ENCODE data around the gene SMPD3.
"Not testable (repeated sequence)": the region's sequence is repeated elsewhere in the genome, so short reads cannot be mapped to it uniquely, and the experiment has no call there.

SMPD3 gene

GRCh38 chr16:68448360-68448970 is at the start of gene SMPD3:
SMPD3 (minus strand) TSS chr16:68448508; CDS start chr16:68372181, 76,327 bp downstream.
- peak; percentile 94 to 99 for DNase-seq (ENCODE audit: extremely low read depth in 1 of 2, low read depth in 1 of 2)

- no peak for DNase-seq (ENCODE audit: extremely low read depth in 1 of 2, low read depth in 1 of 2)
Measured at GRCh38 chr16:68496689-68497088, 48.4 kb upstream of the SMPD3 start.

- DNase-seq (ENCODE audit: extremely low read depth in 1 of 2, low read depth in 1 of 2) = not testable (repeated sequence)
Measured at GRCh38 chr16:68494261-68494660, 46.0 kb upstream of the SMPD3 start.

- no peak for DNase-seq (ENCODE audit: extremely low read depth in 1 of 2, low read depth in 1 of 2)
Measured at GRCh38 chr16:68493412-68494070, 45.2 kb upstream of the SMPD3 start.

GRCh38 chr16:68492543-68493411 is 44.5 kb upstream of the SMPD3 start:
- DNase-seq (ENCODE audit: extremely low read depth in 1 of 2, low read depth in 1 of 2) = no peak

GRCh38 chr16:68492151-68492542 is 43.8 kb upstream of the SMPD3 start:
- DNase-seq (ENCODE audit: extremely low read depth in 1 of 2, low read depth in 1 of 2) = no peak

GRCh38 chr16:68491576-68491950 is 43.3 kb upstream of the SMPD3 start:
- no peak for DNase-seq (ENCODE audit: extremely low read depth in 1 of 2, low read depth in 1 of 2)

- DNase-seq (ENCODE audit: extremely low read depth in 1 of 2, low read depth in 1 of 2) = no peak
Measured at GRCh38 chr16:68490829-68491575, 42.7 kb upstream of the SMPD3 start.

- DNase-seq (ENCODE audit: extremely low read depth in 1 of 2, low read depth in 1 of 2) = no peak
Measured at GRCh38 chr16:68490358-68490757, 42.0 kb upstream of the SMPD3 start.

- DNase-seq (ENCODE audit: extremely low read depth in 1 of 2, low read depth in 1 of 2) = no peak
Measured at GRCh38 chr16:68488554-68488953, 40.2 kb upstream of the SMPD3 start.

- DNase-seq (ENCODE audit: extremely low read depth in 1 of 2, low read depth in 1 of 2) = no peak
Measured at GRCh38 chr16:68487669-68488068, 39.4 kb upstream of the SMPD3 start.

GRCh38 chr16:68487203-68487514 is 38.9 kb upstream of the SMPD3 start:
- no peak for DNase-seq (ENCODE audit: extremely low read depth in 1 of 2, low read depth in 1 of 2)

GRCh38 chr16:68486502-68487202 is 38.3 kb upstream of the SMPD3 start:
- no peak for DNase-seq (ENCODE audit: extremely low read depth in 1 of 2, low read depth in 1 of 2)

GRCh38 chr16:68481636-68482035 is 33.3 kb upstream of the SMPD3 start:
- no peak for DNase-seq (ENCODE audit: extremely low read depth in 1 of 2, low read depth in 1 of 2)

GRCh38 chr16:68480084-68480995 is 32.0 kb upstream of the SMPD3 start:
- DNase-seq (ENCODE audit: extremely low read depth in 1 of 2, low read depth in 1 of 2) = no peak

- no peak for DNase-seq (ENCODE audit: extremely low read depth in 1 of 2, low read depth in 1 of 2)
Measured at GRCh38 chr16:68479271-68479670, 31.0 kb upstream of the SMPD3 start.

GRCh38 chr16:68478526-68479250 is 30.4 kb upstream of the SMPD3 start:
- DNase-seq (ENCODE audit: extremely low read depth in 1 of 2, low read depth in 1 of 2) = no peak

GRCh38 chr16:68475071-68475470 is 26.8 kb upstream of the SMPD3 start:
- DNase-seq (ENCODE audit: extremely low read depth in 1 of 2, low read depth in 1 of 2) = no peak

All from stimulated activated CD8-positive, alpha-beta memory T cell treated with anti-CD3 and anti-CD28 coated beads, Interleukin-7, amount 100 ng/mL, for 48 hours (primary cell).